K562 (cell line): ENCODE data around the gene MAGI1. TPM values are rescaled to one million over a fixed set of nuclear protein-coding genes. Genes with fewer than 3 reads are reported as not detected.

Experiments used
- ATAC-seq: fragments of 200-7000 bp; cut with Tn5 transposase; 3 replicates; pipeline ENCODE4 v1.9.1; 2020; ENCODE audit warnings: moderate library complexity
- BruUV-seq: library from RNA; stranded (reverse); fragments of 400-500 nt; replicated peaks from 2 replicates; lab custom pipeline; 2021; lab: Mats Ljungman, UMichigan
- CTCF ChIA-PET: fragments of 300-600 bp; formaldehyde crosslinking; extraction: SDS; loops from one replicate; lab custom pipeline; 2021; ENCODE audit warnings: low intra/inter-chr PET ratio; lab: Yijun Ruan, JAX
- POLR2A ChIA-PET: fragments of 300-600, 350-650 bp; sonication (Branson Sonifier 250); formaldehyde crosslinking; extraction: SDS; loops from one replicate; lab custom pipeline; 2021; ENCODE audit warnings: antibody characterized with exemption, inconsistent platforms; lab: Yijun Ruan, JAX
- DNase-seq, 4 experiments: peaks; one replicate each; pipeline versions ENCODE4 v3.0.0 to v3.0.0-alpha.2; 2011 to 2018; ENCODE audit warnings: low spot score in 3 of 4, mixed read lengths in 3 of 4; ENCODE audit errors: extremely low read depth in 1 of 4
- FAIRE-seq: peaks from 2 replicates; lab custom pipeline; 2011; peaks lifted over from hg19 to GRCh38; lab: Jason Lieb, UNC
- H2AFZ ChIP-seq: 2 replicates; pipeline ENCODE4 v1.6.0; 2011; ENCODE audit warnings: low read depth, low read length, control low read depth, inconsistent platforms
- H3K27ac ChIP-seq: fragments of 200-600 bp; 3 replicates; pipeline ENCODE4 v1.8.0; 2011; ENCODE audit warnings: low read depth, mild to moderate bottlenecking, control low read depth, inconsistent platforms, low read length, moderate library complexity, mixed read lengths; ENCODE audit errors: extremely low read depth
- H3K27me3 ChIP-seq, 2 experiments: fragments of 300-600 bp in 1 of 2; 2 replicates in 1 of 2; 3 replicates in 1 of 2; pipeline versions ENCODE4 v1.6.0 to v1.8.0; 2011; ENCODE audit warnings: inconsistent platforms in 2 of 2, low read length in 2 of 2, mild to moderate bottlenecking in 1 of 2, mixed read lengths in 1 of 2, moderate library complexity in 1 of 2; ENCODE audit not compliant: control insufficient read depth in 2 of 2, insufficient read depth in 2 of 2
- H3K36me3 ChIP-seq: fragments of 300-600 bp; 3 replicates; pipeline ENCODE4 v1.8.0; 2011; ENCODE audit warnings: mild to moderate bottlenecking, low read length, inconsistent platforms; ENCODE audit not compliant: control insufficient read depth, insufficient read depth
- H3K4me1 ChIP-seq, 2 experiments: fragments of 200-600 bp in 1 of 2; replicated peaks in 1 of 2; 2 replicates in 1 of 2; 3 replicates in 1 of 2; pipeline versions ENCODE4 v1.5.1 to v1.8.0; 2011; ENCODE audit warnings: inconsistent platforms in 2 of 2, low read length in 2 of 2, mild to moderate bottlenecking in 1 of 2, mixed read lengths in 1 of 2, moderate library complexity in 1 of 2; ENCODE audit not compliant: control insufficient read depth in 2 of 2, insufficient read depth in 2 of 2
- H3K4me2 ChIP-seq: 2 replicates; pipeline ENCODE4 v1.6.1; 2011; ENCODE audit warnings: low read length, control low read depth, inconsistent platforms, mixed read lengths; ENCODE audit not compliant: insufficient read depth
- H3K4me3 ChIP-seq: fragments of 200-600 bp; sonication (generic), shearing (Covaris generic); 2 replicates; pipeline ENCODE4 v1.5.1; 2016; ENCODE audit warnings: control low read depth, inconsistent platforms
- H3K79me2 ChIP-seq: fragments of 200-600 bp; 3 replicates; pipeline ENCODE4 v1.8.0; 2011; ENCODE audit warnings: low read length, inconsistent platforms; ENCODE audit not compliant: control insufficient read depth, insufficient read depth
- H3K9ac ChIP-seq, 2 experiments: 2 replicates each; pipeline versions ENCODE4 v1.6.0 to v1.6.1; 2011; ENCODE audit warnings: low read depth in 2 of 2, low read length in 2 of 2, control low read depth in 1 of 2, inconsistent platforms in 1 of 2, mild to moderate bottlenecking in 1 of 2, mixed read lengths in 1 of 2; ENCODE audit not compliant: insufficient read depth in 1 of 2
- H3K9me1 ChIP-seq: one replicate; pipeline ENCODE4 v1.6.0; 2011; ENCODE audit warnings: inconsistent platforms, mild to moderate bottlenecking, low read length, moderate library complexity; ENCODE audit not compliant: control insufficient read depth, insufficient read depth
- H3K9me3 ChIP-seq: replicated peaks from 2 replicates; pipeline ENCODE4 v1.5.1; 2011; ENCODE audit warnings: low read depth, low read length, inconsistent platforms; ENCODE audit not compliant: control insufficient read depth, insufficient read depth
- H4K20me1 ChIP-seq: replicated peaks from 2 replicates; pipeline ENCODE4 v1.6.1; 2011; ENCODE audit warnings: low read length, inconsistent platforms, mixed read lengths; ENCODE audit not compliant: control insufficient read depth, insufficient read depth
- ETV1 ChIP-seq: fragments of 450-650 bp; conservative IDR thresholded peaks from 2 replicates; pipeline ENCODE4 v1.6.1; 2016; ENCODE audit warnings: missing genetic modification characterization, control low read depth, low read depth, missing compliant biosample characterization
- HDGF ChIP-seq: fragments of 450-650 bp; IDR thresholded peaks from 2 replicates; pipeline ENCODE4 v1.6.1; 2016
- REST ChIP-seq, 2 experiments: fragments of 450-650 bp; formaldehyde crosslinking in 1 of 2; IDR thresholded peaks; 2 replicates each; pipeline versions ENCODE4 v1.4.0 to v1.6.1; 2014 to 2020; ENCODE audit warnings: mild to moderate bottlenecking in 2 of 2, borderline replicate concordance in 1 of 2, low read depth in 1 of 2
- SNAPC5 ChIP-seq: fragments of 250-450 bp; sonication (Bioruptor Pico); IDR thresholded peaks from 2 replicates; pipeline ENCODE4 v1.8.0; 2021; ENCODE audit warnings: moderate library complexity, mild to moderate bottlenecking, inconsistent platforms
- SPI1 ChIP-seq: IDR thresholded peaks from 2 replicates; pipeline ENCODE4 v1.6.1; 2011; ENCODE audit warnings: low read depth, low read length, control low read depth, borderline replicate concordance
- TAF1 ChIP-seq: IDR thresholded peaks from 2 replicates; pipeline ENCODE4 v1.6.1; 2011; ENCODE audit warnings: mild to moderate bottlenecking, low read length, moderate library complexity; ENCODE audit not compliant: insufficient read depth, control insufficient read depth, severe bottlenecking; ENCODE audit errors: extremely low read depth
- TEAD2 ChIP-seq: fragments of 450-650 bp; IDR thresholded peaks from 2 replicates; pipeline ENCODE4 v1.6.1; 2016; ENCODE audit warnings: missing genetic modification characterization, control low read depth, missing compliant biosample characterization
- ZFP1 ChIP-seq: fragments of 450-650 bp; formaldehyde crosslinking; IDR thresholded peaks from 2 replicates; pipeline ENCODE4 v1.4.0; 2020; ENCODE audit warnings: mild to moderate bottlenecking, mixed read lengths
- ZFP36 ChIP-seq: fragments of 150-350 bp; IDR thresholded peaks from 2 replicates; pipeline ENCODE4 v1.6.1; 2018; ENCODE audit warnings: low read length, low read depth; ENCODE audit not compliant: partially characterized antibody
- ZMIZ1 ChIP-seq, 2 experiments: fragments of 150-350 bp in 1 of 2; IDR thresholded peaks; 2 replicates each; pipeline ENCODE4 v1.6.1; 2012 to 2016; ENCODE audit warnings: low read depth in 2 of 2, low read length in 2 of 2, mild to moderate bottlenecking in 1 of 2, moderate library complexity in 1 of 2
- ZNF23 ChIP-seq: fragments of 250-450 bp; sonication (Bioruptor Pico); IDR thresholded peaks from 2 replicates; pipeline ENCODE4 v1.4.0; 2020; ENCODE audit warnings: mild to moderate bottlenecking
- WGBS: fragments of 100-300 bp; shearing (Covaris generic); methylation state at CpG from one replicate; pipeline ENCODE4 v1.1.6; 2016; ENCODE audit warnings: low coverage, mixed read lengths; ENCODE audit not compliant: insufficient coverage; ENCODE audit errors: missing lambda C conversion rate; 5-methylcytosine and 5-hydroxymethylcytosine counted together
- in situ Hi-C: fragments of 300-500 bp; cut with MboI; formaldehyde crosslinking; loops from 4 replicates; pipeline ENCODE4 v1.15.0; 2018; ENCODE audit warnings: inconsistent platforms, mixed read lengths
- intact Hi-C: fragments of 100-400 bp; cut with micrococcal nuclease; formaldehyde crosslinking; loops from 2 replicates; pipeline ENCODE4 v1.14.2; 2022
- polyA plus RNA-seq, 8 experiments: library from polyadenylated mRNA; depleted of rRNA in 4 of 8; stranded (reverse) in 5 of 8; unstranded in 3 of 8; fragments of >200 nt; fragmentation: Nextera tagmentation in 2 of 8; fragmentation: Illumina TruSeq in 1 of 8; extraction: Ambion mirVana in 2 of 8; extraction: Trizol in 1 of 8; gene quantifications; 2 replicates each; pipeline versions ENCODE4 v1.2.1 to v1.2.3, GENCODE V29; 2011 to 2014; ENCODE audit warnings: inconsistent platforms in 1 of 8, missing spikeins in 1 of 8
- total RNA-seq, 7 experiments: library from RNA; depleted of rRNA in 6 of 7; stranded (reverse); fragments of >200 nt in 6 of 7; fragmentation: Illumina TruSeq in 2 of 7; extraction: Trizol in 2 of 7; gene quantifications; 2 replicates each; pipeline versions ENCODE4 v1.2.1 to v1.2.3, GENCODE V29; 2011 to 2021; ENCODE audit warnings: low replicate concordance in 1 of 7

The MAGI1 gene
- total and polyA plus RNA-seq, 9 of the 15 experiments (the other 6 are each of a cell fraction or from before 2014, with no cell fraction given), result 7.8 to 59.4 (median 43.2) TPM

DNA sequence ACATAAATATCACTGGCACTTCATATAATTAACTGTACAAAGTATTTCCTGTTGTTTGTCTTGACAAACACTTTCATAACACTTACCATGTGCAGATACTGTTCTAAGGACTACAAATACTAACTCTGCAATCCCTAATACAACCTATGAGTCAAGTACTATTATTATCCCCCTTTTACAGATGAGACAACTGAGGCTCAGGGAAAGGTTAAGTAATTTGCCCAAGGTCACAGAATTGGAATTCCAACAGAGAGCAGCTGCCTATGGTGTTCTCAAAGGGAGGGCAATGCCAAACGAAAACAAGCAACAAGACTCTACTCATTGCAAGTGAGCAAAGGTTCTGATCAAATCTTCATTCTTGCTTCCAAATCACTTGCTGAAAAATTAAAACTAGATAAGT, 85.9 kb downstream of the MAGI1 start:
- no peaks in the 10 kb centered on the region for H3K79me2 ChIP-seq
- no peak overlapping the region for H3K4me2 ChIP-seq
- H3K4me3 ChIP-seq, result no peak overlapping the region
- no peak for FAIRE-seq
- H3K9me3 ChIP-seq, result no peaks in the 10 kb centered on the region
- intact Hi-C loops (no loop called here), in situ Hi-C loops (no loop called here)
- ChIA-PET CTCF (no interaction called here), POLR2A (no interaction called here)
- no peak overlapping the region for H3K9ac ChIP-seq
- H4K20me1 ChIP-seq, result no peaks in the 10 kb centered on the region
- peaks cover 0 to 5% of the 10 kb centered on the region in 2 experiments; a peak in 2 of 5 replicates for H3K27me3 ChIP-seq
- no peaks in the 10 kb centered on the region for H3K36me3 ChIP-seq
- no peaks in the 10 kb centered on the region for H3K9me1 ChIP-seq
- no peak for DNase-seq
- no peak for ATAC-seq
- WGBS, result 0% methylated on average over 1 of the region's 1 CpG
- H2AFZ ChIP-seq, result no peak overlapping the region
- BruUV-seq, result no TSS peak
- no peaks in the 10 kb centered on the region for H3K4me1 ChIP-seq
- H3K27ac ChIP-seq, result no peak overlapping the region
- no peak for TF ChIP-seq SNAPC5 (CRISPR knock-in tag)
- no peak for TF ChIP-seq ZFP36
- TF ChIP-seq TEAD2 (tag), result no peak
- TF ChIP-seq ETV1 (tag), result no peak
- no peak for TF ChIP-seq TAF1
- TF ChIP-seq HDGF, result no peak
- TF ChIP-seq ZMIZ1 (IDR thresholded peaks at IDR 0.05; ENCODE audit: low read depth in 2 of 2, low read length in 2 of 2), result no peak
- TF ChIP-seq SPI1, result no peak
- TF ChIP-seq ZFP1 (CRISPR knock-in tag), result no peak
- TF ChIP-seq ZNF23 (CRISPR knock-in tag), result no peak
- TF ChIP-seq REST (IDR thresholded peaks at IDR 0.05; ENCODE audit: borderline replicate concordance), result no peak
- no peak for TF ChIP-seq REST (CRISPR knock-in tag; IDR thresholded peaks at IDR 0.05; ENCODE audit: low read depth)
